ENCODE measurements around the gene HDAC3. TPM values are rescaled to one million over a fixed set of nuclear protein-coding genes. Genes with fewer than 3 reads are reported as not detected.

Gene HDAC3
- total RNA-seq, result 46.5 to 55.4 TPM (median 47.8 TPM) in 3 replicates
- long read RNA-seq, transcript HDAC3-201 (15 exons, 1,959 nt), result major isoform, 103 of 126 reads
- long read RNA-seq, partial matches to known transcripts, result 4 of 126 reads
- long read RNA-seq, other reads (novel, unspliced or antisense), result 19 of 126 reads

DNA sequence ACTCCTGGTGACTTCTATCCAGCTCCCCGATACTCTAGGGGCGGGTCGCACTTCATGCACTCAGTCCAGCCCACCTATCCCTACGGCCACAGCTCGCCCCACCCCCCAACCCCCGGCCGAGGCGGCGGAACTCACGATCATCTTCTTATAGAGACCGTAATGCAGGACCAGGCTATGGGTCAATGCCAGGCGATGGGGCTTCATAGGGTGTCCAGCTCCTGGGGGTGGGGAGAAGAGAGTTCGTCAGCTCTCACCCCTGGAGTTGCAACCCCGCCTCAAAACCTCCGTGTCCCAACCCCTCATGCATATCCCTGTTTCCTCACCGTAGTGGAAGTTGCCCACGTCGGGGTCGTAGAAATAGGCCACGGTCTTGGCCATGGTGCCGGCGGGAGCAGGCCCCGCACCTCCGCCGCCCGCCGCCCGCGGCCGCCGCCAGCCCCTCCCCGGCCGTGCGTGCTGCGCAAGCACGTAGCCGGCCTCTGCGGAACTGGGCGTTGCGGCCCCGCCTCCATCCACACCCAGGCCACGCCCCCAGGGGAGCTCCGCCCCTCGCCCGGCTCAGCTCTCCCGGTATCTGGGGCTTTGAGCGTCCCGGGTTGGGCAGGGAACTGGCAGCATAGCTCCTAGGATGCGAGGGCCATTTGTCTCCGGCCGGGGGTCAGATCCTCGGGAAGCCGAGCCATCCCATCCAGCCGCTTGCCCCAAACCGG, at the start of gene HDAC3, which contains the start of gene RELL2:
TSS of gene HDAC3 (minus strand) at position 437 of the 710 bp plus-strand sequence. CDS start at position 378, 59 bp downstream.
TSS of gene RELL2 (plus strand) at position 585 of the 710 bp plus-strand sequence. CDS start 1,229 bp downstream, outside the sequence.
- Mint-ChIP-seq H3K4me3 (ENCODE audit: unreplicated experiment) (peak within 1 kb of the TSS; percentile 88), H3K27ac (ENCODE audit: unreplicated experiment) (peak within 1 kb of the TSS; percentile 70), H3K9me3 (ENCODE audit: low read depth) (no peaks in the 10 kb centered on the region), H3K36me3 (ENCODE audit: low read depth) (peaks cover 7% of the 10 kb centered on the region), H3K27me3 (ENCODE audit: low read depth) (no peaks in the 10 kb centered on the region), H3K4me1 (ENCODE audit: low read depth) (peaks cover 26% of the 10 kb centered on the region)
- TF ChIP-seq, protein P1, sequence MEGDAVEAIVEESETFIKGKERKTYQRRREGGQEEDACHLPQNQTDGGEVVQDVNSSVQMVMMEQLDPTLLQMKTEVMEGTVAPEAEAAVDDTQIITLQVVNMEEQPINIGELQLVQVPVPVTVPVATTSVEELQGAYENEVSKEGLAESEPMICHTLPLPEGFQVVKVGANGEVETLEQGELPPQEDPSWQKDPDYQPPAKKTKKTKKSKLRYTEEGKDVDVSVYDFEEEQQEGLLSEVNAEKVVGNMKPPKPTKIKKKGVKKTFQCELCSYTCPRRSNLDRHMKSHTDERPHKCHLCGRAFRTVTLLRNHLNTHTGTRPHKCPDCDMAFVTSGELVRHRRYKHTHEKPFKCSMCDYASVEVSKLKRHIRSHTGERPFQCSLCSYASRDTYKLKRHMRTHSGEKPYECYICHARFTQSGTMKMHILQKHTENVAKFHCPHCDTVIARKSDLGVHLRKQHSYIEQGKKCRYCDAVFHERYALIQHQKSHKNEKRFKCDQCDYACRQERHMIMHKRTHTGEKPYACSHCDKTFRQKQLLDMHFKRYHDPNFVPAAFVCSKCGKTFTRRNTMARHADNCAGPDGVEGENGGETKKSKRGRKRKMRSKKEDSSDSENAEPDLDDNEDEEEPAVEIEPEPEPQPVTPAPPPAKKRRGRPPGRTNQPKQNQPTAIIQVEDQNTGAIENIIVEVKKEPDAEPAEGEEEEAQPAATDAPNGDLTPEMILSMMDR (IDR thresholded peaks at IDR 0.05), result no peak
- DNase-seq (ENCODE audit: low spot score), result peak; percentile 98

DNA sequence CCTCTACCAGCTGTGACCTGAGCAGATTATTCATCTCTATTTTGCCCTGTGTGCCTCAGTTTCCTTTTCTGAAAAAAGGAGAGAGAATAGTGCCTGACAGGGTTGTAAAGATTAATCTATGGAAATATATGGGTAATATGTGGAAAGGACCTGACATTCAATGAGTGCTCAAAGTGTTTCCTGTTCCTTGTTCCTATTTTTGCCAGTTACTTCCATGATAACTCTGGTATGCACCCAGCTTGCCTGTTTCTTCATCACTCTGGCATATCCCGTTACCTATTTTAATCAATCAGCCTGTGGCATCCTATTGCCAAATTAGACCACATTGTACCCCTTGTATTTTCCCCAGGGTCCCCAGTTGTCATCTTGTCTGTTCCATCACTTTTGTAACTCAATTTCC, 48.9 kb upstream of the HDAC3 start:
- Mint-ChIP-seq H3K27ac (ENCODE audit: unreplicated experiment) (no peak overlapping the region), H3K36me3 (ENCODE audit: low read depth) (no peaks in the 10 kb centered on the region), H3K9me3 (ENCODE audit: low read depth) (no peaks in the 10 kb centered on the region), H3K4me1 (ENCODE audit: low read depth) (peaks cover 15% of the 10 kb centered on the region), H3K27me3 (ENCODE audit: low read depth) (peaks cover 11% of the 10 kb centered on the region), H3K4me3 (ENCODE audit: unreplicated experiment) (no peak overlapping the region)
- no peak for DNase-seq (ENCODE audit: low spot score)
- TF ChIP-seq, protein P1 (IDR thresholded peaks at IDR 0.05), result no peak

DNA sequence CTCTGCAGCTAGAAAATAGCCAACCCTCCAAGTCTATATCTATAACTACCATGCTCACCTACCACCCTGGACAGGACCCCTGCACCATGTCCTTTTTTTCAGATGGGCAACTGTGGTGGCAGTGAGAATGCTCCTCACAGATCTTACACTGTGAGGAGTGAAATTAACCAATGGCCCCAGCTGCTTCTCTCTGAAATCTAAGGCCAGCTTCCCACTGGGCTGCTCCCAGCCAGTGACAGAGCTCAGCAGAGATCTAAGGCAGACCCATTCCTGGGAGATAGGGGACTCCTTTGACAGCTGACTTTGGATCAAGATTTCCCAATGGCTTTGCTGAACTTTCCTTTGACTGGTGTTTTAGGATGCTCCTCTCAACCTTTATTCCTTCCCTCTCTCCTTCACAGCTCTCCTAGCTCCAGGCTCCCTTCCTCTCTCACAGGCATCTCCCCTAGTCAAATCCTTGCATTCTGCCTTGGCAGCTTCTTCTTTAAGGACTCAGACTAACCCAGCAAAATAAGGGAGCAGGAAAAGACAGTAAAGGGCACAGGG, 47.0 kb upstream of the HDAC3 start:
- peaks cover 16% of the 10 kb centered on the region for H3K4me1 Mint-ChIP-seq (ENCODE audit: low read depth)
- no peak overlapping the region for H3K4me3 Mint-ChIP-seq (ENCODE audit: unreplicated experiment)
- H3K27ac Mint-ChIP-seq (ENCODE audit: unreplicated experiment), result no peak overlapping the region

DNA sequence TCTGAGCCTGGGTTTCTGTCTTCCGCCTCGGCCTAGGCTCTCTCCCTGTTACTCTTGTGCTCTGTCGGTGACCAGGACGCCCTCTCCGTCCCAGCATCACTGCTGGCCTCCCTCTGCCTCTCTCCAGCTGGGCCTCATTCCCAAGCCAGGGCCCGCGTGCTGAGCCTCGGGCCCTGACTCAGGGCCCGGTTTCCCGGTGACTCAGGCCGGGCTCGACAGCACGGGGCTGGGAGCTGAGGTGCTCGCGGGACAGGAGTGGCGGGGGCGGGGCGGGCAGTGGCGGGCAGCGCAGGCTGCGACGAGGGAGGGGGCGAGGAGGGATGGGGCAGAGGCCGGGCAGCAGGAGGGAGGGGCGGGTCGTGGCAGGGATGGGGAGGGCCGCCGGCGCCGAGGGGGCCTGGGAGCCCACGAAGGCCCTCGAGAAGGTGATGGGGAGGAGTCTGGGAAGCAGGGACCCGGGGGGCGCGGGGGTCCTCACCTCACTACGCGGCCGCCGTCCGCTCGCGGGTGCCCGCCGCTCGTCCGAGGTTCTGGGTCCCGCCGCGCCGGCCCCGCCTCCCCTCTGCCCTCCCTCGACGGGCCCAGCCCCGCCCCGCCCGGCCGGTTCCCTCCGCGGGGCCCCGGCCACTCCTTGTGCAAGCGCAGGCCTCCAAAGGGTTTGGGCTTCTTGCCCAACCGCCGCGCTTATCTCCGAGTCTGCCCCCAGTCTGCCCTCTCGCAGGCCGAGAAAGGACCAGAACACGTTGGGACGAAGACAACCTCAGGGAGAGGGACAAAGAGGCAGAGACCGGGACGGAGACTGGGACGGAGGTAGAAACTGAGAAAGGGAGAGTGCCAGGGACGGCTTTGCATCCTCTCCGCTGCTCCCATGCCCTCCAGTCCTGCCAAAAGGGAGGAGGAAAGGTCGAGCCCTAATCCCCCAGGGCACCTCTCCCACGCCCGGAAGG, 45.3 kb upstream of the HDAC3 start, which contains the start of gene ARAP3:
TSS of gene ARAP3 (minus strand) at position 536 of the 947 bp plus-strand sequence. CDS start 1,744 bp downstream, outside the sequence.
- Mint-ChIP-seq H3K9me3 (ENCODE audit: low read depth) (no peaks in the 10 kb centered on the region), H3K4me1 (ENCODE audit: low read depth) (peaks cover 16% of the 10 kb centered on the region), H3K27me3 (ENCODE audit: low read depth) (no peaks in the 10 kb centered on the region), H3K36me3 (ENCODE audit: low read depth) (no peaks in the 10 kb centered on the region), H3K4me3 (ENCODE audit: unreplicated experiment) (peak within 1 kb of the TSS; percentile 74), H3K27ac (ENCODE audit: unreplicated experiment) (peak within 1 kb of the TSS; percentile 97)
- no peak for DNase-seq (ENCODE audit: low spot score)
- TF ChIP-seq, protein P1 (IDR thresholded peaks at IDR 0.05), result no peak

More for the DNA sequence above, 47.0 kb upstream of the HDAC3 start:
- TF ChIP-seq, protein P1 (IDR thresholded peaks at IDR 0.05), result no peak
- DNase-seq (ENCODE audit: low spot score), result no peak
- Mint-ChIP-seq H3K9me3 (ENCODE audit: low read depth) (no peaks in the 10 kb centered on the region), H3K27me3 (ENCODE audit: low read depth) (no peaks in the 10 kb centered on the region), H3K36me3 (ENCODE audit: low read depth) (no peaks in the 10 kb centered on the region)

Data from chondrocyte (in vitro differentiated cells).